Myometrial cell (primary cell): ENCODE data around the gene RPN2. TPM values are rescaled to one million over a fixed set of nuclear protein-coding genes. Genes with fewer than 3 reads are reported as not detected.

ENCODE experiments used
- total RNA-seq: library from RNA; depleted of rRNA; stranded (reverse); fragments of >200 nt; gene quantifications from 2 replicates; pipeline ENCODE4 v1.2.3, GENCODE V29; 2015

RPN2 gene
- total RNA-seq, result 381 and 391 TPM in 2 replicates

GRCh38 chr20:37178839-37179682 lies at the start of gene RPN2, which contains the start of gene MROH8:
TSS of gene RPN2 (plus strand) at chr20:37179330. CDS start at chr20:37179357, 27 bp downstream.
TSS of gene MROH8 (minus strand) at chr20:37179548.

GRCh38 chr20:37261714-37262113 lies 82.6 kb downstream of the RPN2 start, which contains the start of gene GHRH:
TSS of gene GHRH (minus strand) at chr20:37261814. CDS start at chr20:37256889, 4,925 bp downstream.

Other genes with a start within 250 kb of the RPN2 start
- gene SAMHD1, start 227.6 kb upstream of the RPN2 start, total RNA-seq, result 22.5 and 34.9 TPM in 2 replicates
- gene RBL1, start 83.3 kb upstream of the RPN2 start, total RNA-seq, result 3.2 and 7.4 TPM in 2 replicates
- gene MROH8, start 218 bp downstream of the RPN2 start, total RNA-seq, result under 0.01 and 0.89 TPM in 2 replicates
- gene GHRH, start 82.5 kb downstream of the RPN2 start, total RNA-seq, result not detected in 2 replicates
- 33.1 and 33.2 TPM in 2 replicates for gene MANBAL, start 110.3 kb downstream of the RPN2 start, total RNA-seq
- 11.9 and 18.7 TPM in 2 replicates for gene SRC, start 166.8 kb downstream of the RPN2 start, total RNA-seq